CD4-positive, alpha-beta T cell treated with Interferon gamma for 1 hour (primary cell): ENCODE data around the gene CTSA.

ENCODE experiments used
- DNase-seq: peaks from one replicate; pipeline ENCODE4 v3.0.0-alpha.2; 2020

The CTSA gene

DNA sequence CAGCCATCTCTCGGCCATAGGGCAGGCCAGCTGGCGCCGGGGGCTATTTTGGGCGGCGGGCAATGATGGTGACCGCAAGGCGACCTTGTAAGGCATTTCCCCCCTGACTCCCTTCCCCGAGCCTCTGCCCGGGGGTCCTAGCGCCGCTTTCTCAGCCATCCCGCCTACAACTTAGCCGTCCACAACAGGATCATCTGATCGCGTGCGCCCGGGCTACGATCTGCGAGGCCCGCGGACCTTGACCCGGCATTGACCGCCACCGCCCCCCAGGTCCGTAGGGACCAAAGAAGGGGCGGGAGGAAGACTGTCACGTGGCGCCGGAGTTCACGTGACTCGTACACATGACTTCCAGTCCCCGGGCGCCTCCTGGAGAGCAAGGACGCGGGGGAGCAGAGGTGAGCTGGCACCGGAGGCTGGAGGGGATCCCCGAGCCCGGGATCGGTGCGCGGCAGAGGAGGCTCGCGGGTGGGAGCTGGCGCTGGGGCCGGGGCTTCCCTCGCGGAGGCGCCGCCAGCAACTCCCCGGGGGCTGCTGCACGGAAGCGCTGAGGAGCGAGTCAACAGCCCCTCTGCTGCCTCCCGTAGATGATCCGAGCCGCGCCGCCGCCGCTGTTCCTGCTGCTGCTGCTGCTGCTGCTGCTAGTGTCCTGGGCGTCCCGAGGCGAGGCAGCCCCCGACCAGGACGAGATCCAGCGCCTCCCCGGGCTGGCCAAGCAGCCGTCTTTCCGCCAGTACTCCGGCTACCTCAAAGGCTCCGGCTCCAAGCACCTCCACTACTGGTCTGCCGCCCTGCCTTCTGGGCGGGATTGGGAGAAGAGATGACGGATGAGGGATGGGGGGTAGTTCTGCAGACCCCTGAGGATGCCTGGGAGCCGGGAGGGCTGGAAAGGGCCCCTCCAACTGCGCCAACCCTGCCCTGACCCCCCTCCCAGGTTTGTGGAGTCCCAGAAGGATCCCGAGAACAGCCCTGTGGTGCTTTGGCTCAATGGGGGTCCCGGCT, at the start of gene CTSA, which contains the start of gene NEURL2:
CTSA (plus strand) TSS at position 351 of the 999 bp plus-strand sequence; CDS start at position 585, 234 bp downstream.
NEURL2 (minus strand) TSS at position 224 of the 999 bp plus-strand sequence; CDS start at position 7, 217 bp downstream.
- peak; percentile 79 for DNase-seq

DNA sequence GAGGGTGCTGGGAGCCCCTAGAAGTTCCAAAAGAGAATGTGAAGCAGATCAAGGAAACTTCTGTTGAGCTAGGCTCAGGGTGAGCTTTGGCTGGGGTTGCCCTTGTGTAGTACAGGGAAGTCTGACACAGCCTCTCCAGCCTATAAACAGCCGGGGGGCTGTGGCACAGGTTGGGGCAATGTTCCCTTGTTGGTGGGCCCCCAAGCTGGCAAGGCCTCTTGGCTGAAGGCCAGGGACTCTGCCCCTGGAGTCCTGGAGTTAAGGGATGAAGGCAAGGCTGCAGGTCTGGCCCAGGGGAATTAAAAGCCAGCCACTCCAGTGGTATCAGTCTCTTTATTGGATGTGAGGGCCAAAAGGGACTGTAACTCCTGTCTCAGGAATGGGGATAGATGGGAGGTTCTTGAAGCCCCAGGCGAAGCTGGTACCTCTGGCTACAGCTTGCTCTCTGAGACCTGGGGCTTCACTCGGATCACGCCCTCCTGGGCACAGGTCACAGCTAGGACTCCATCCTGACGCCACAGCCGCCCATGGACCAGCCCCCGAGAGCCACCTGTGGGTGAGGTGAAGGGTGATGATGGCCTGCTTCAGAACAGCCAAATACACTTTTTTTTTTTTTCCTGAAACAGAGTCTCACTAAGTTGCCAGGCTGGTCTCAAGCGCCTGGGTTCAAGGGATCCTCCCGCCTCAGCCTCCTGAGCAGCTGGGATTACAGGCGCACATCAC, 49.6 kb upstream of the CTSA start:
- no peak for DNase-seq

DNA sequence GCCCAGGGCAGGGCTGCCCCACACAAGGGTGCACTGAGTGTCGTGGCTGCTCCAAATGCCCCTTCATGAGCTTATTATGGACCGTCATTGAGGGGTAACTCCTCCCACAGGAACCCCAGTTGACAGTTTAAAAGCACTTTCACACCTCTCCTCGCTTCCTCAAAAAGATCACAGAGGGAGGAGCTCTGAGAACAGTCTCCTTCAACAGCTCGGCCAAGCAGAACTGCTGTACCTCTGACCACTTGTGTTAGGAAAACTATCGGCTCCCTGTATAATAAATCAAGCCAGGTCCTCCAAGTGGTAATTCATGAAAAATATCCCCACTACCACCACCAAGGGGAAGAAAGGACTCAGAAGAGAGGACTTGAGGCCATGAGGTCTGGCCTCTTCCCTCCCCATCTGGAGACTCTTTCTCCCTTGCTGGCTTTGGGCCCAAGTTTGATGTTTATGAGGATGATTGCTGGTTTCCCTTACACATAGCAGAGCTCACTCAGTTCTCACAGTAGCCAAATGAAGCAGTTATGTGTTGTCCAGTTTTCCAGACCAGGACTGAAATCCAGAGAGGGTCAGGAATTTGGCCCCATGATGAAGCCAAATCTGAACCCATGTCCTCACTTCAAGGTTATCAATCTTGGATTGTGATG, 48.8 kb upstream of the CTSA start:
- peak; percentile 15 for DNase-seq

DNA sequence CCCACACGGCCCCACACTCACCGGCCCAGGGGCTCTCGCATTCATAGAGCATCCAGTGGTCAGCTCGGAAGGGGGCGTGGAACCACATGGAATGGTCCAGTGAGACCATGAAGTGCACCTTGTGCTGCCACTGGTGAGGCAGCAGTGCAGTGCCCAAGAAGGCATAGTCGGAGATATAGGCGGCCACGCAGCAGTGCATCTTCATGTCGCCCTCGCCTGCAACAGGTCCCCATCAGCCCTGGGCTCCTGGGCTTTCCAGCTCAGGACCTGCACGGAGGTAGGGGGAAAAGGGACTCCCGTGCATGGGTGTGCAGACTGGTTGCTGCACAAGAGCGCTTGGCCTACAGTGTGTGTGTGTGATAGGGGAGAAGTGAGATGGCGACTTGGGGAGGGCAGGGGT, 47.6 kb upstream of the CTSA start:
- no peak for DNase-seq

DNA sequence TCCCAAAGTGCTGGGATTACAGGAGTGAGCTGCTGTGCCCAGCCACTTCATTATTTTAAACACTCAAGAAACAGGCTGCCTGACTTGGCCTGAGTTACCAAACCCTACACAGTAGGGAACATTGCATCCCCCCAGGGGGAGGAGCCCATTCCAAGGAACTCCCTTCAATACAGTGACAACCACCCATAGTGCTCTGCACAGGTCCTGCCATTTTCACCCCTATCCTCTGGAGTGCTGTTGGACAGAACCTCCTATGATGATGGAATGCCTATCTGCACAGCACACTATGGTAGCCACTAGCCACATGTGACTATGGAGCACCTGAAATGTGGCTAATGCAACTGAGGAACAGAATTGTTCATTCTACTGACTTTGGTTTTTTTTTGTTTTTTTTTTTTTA, 45.7 kb upstream of the CTSA start:
- DNase-seq = no peak

DNA sequence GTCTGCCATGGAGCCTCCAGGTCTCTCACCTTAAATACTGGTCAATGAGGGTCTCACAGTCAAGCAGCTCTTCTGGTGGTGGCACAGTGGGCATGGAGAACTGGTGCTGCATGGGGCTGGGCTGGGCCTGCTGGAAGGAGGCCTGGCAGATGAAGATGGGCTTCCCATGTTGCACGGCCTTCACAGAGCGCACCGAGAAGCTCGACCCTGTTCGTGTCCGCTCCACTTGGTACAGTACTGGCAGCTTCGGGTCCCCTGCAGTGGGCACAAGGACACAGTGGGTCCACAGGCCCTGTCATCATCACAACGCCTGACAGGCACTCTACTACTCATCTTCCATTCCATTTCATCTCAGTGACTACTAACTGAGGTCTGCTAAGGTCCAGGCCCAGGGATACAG, 42.7 kb upstream of the CTSA start:
- no peak for DNase-seq

DNA sequence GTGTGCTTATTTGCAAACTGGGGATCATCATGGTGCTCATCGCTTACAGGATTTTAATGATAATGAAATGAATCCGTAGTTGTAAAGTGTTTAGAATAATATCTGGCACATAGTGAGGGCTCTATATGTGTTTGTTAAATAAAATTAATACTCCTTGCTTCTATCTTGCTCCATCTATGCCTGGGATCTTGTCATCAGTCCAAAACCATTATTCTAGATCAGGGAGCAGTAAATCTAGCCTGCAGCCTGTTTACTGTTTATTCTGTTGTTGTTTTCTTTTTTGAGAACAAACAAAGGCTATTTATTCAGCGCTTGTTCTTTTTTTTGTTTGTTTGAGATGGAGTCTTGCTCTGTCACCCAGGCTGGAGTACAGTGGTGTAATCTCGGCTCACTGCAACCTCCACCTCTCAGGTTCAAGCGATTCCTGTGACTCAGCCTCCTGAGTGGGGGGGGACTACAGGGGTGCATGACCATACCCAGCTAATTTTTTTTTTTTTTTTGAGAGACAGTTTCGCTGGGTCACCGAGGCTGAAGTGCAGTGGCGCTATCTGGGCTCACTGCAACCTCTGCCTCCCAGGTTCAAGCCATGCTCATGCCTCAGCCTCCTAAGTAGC, 42.1 kb upstream of the CTSA start:
- DNase-seq = no peak

DNA sequence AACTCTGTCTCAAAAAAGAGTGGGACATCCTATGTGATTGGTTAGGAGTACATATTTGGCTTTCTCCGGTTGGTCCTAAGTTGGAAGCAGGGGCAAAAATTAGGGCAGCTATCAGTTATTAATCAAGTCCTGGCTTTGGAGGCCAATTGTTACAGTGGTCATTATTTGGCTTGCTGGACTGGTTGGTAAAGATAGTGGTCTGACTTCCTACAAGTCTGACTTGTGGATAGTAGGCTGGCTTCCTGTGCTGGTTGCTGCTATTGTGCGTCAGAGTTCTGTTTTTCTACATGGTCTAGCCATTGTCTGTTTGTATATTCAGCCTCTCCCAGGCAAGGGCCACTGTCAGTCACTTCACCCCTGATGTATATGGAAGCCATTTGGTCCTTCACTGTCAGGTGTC, 40.9 kb upstream of the CTSA start:
- DNase-seq = no peak

DNA sequence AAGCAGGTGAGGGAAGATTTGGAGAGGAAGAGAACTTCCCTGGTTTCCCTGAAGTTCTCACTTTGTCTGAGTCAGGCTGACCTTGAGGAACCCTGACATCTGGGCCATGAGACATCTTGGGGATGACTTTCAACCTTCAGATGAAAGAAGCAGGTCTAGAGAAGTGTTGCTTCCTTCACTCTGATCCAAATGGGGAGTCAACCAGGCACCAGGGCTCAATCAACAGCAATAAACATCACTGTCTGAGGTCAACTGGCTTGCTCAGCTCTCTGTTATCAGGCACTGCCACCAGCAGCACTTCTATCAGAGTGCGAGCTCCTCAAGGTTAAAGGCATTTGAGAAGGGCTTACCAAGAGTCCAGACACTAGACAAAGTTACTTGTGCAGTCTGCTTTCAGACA, 40.2 kb upstream of the CTSA start:
- DNase-seq = no peak

DNA sequence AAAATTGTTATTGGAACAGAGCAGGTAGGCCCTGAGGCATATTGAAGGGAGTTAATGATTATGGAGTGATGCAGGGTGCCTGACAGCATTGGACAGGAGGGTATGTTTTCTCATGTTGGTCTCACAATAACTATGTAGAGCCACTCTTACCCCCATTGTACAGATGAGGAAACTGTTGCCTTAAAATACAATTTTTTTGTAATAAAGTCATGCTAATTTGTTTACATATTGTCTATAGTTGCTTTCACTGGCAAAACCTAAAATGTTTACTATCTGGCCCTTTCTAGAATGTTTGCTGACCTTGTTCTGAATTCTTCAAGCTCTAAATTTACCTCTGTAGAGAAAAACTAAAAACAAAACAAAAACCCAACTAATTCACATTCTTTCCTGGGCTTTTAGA, 39.6 kb upstream of the CTSA start:
- no peak for DNase-seq

DNA sequence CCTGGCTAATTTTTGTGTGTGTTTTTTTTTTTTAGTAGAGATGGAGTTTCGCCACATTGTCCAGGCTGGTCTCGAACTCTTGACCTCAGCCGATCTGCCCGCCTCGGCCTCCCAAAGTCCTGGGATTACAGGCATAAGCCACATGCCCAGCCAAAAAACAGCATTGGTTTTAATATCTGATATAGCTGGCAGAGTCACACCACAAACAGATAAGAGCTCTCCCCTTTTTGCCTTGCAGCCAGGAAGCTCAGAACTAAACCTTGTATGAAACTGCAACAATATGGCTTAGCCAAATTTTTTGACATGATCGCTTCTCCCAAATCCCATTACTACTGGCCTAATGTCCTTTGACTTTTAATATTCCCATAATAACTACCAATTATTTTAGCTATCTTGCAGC, 38.8 kb upstream of the CTSA start:
- no peak for DNase-seq

DNA sequence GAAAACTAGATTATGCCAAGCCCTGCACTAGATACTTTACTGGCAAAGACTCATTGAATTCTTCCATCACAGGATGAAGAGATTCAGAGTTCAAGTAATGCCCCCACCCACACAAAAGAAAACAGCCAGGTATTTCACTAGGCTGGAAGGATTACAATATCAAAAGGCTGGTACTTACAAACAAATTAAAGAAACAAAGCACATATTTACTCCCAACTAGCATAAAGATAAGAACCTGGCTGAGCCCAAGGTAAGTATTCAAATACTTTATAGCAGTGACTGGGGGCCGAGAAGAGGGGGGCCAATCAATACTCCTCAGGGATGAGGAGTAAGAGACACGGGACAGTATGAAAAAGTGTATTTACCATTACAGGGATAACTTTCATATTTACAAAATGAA, 37.7 kb upstream of the CTSA start:
- DNase-seq = no peak

DNA sequence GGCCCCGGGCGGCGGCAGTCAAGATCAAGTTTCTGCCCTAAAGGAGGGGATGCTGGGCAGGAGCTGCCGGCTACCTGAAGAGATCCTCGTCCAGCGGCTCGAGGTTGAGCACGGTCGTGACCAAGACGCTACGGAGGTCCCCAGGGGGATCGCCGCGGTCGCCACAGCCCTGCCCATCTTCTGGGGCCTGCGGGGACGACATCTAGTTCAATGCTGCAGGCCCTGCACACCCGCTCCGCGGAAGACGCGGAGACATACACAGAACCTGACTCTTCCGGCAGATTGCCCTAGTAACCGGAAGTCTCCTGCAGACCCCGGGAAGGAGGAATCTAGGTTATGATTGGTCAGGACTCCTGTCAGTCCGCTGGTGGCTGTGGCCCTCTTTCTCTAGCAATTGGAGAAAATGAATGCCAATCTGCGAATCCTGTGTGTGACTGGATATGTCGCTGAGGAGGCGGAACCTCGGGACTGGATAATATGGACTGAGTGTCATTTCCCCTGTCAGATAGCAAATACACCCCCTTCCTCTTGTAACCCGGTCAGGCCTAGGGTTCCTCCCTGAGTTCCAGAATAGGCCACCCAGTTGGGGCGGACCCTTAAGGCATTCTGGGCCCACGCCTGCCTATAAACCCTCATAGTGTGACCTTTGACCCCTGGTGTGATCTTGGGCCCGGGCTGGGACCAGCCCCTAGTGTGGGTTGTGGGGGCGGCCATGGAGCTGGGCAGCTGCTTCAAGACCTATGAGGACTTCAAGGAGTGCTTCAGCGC, 33.8 kb upstream of the CTSA start, which contains the start of the genes ACOT8 and ZSWIM3:
ACOT8 (minus strand) TSS at position 279 of the 768 bp plus-strand sequence; CDS start at position 202, 77 bp downstream.
ZSWIM3 (plus strand) TSS at position 501 of the 768 bp plus-strand sequence; CDS start at position 713, 212 bp downstream.
- DNase-seq = peak; percentile 97

DNA sequence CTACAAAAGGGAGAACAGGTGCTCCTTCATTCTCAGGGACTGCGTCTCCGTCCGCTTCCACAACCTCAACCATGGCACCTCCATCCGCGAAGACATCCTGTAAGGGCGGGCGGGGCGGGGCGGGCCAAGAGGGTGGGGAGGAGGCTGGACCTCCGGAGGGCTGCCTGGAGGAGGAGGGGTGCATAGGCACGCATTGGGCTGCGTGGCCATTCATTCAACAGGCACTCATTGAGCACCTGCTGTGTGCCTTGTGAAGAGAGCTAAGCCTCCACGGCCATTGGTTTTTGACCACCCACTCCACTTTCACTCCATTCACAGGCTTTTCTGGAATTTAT, 33.3 kb upstream of the CTSA start:
- DNase-seq = no peak

DNA sequence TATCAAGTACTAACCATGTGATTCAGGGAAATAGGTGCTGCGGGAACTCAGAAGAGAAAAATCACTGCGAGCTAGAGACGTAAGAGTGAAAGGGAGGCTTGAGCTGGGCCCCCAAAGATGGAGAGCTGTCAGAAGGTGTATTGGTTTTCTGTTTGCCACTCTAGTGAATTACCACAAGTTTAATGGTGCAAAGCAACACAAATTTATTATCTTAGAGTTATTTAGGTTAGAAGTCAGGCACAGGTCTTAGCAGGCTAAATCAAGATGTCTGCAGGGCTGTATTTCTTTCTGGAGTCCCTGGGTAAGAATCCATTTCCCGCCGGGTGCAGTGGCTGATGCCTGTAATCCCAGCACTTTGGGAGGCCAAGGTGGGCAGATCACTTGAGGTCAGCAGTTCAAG, 31.2 kb upstream of the CTSA start:
- no peak for DNase-seq

DNA sequence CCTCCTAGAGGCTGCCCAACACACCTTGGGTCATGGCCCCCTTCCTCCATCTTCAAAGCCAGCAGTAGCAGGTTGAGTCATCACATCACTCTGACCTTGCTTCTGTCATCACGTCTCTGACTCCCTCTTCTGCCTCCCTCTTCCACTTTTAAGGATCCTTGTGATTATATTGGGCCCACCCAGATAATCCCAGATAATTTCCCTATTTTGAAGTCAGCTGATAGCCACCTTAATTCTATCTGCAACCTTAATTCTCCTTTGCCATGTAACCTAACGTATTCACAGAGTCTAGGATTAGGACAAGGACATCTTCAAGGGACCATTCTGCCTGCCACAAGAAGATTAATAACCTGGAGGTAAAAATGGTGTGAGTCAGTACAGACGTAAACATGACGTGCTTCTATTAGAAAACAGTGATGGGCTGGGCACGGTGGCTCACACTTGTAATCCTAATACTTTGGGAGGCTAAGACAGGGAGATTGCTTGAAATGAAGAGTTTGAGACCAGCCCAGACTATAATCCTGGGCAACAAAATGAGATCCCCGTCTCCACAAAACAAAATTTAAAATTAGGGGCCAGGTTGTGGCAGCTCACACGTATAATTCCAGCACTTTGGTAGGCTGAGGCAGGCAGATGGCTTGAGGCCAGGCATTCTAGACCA, 30.4 kb upstream of the CTSA start:
- DNase-seq = no peak

DNA sequence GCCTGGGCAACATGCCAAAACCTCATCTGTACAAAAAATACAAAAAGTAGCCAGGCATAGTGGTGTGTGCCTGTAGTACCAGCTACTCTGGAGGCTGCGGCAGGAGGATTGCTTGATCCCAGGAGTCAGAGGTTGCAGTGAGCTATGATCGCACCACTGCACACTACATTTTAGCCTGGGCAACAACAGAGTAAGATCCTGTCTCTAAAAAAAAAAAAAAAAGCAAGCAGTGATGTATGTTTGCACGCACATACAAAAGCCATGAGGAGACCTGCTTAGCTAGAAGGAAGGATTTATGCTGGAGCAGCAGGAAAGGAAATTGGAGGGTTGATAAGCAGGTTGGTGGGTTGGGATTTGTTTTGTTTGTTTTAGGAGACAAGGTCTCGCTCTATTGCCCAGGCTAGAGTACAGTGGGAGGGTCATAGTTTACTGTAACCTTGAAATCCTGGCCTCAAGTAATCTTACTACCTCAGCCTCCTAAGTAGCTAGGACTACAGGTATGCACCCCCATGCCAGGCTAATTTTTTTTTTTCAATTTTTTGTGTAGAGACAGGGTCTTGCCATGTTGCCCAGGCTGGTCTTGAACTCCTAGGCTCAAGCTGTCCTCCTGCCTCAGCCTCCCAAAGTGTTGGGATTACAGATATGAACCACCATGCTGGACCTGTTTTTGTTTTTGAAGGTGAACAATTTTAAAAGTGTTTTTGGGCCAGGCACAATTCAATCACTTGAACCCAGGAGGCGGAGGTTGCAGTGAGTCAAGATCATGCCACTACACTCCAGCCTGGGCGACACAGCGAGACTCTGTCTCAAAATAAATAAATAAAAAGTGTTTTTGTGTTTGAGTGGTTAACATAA, 29.7 kb upstream of the CTSA start:
- DNase-seq = no peak

DNA sequence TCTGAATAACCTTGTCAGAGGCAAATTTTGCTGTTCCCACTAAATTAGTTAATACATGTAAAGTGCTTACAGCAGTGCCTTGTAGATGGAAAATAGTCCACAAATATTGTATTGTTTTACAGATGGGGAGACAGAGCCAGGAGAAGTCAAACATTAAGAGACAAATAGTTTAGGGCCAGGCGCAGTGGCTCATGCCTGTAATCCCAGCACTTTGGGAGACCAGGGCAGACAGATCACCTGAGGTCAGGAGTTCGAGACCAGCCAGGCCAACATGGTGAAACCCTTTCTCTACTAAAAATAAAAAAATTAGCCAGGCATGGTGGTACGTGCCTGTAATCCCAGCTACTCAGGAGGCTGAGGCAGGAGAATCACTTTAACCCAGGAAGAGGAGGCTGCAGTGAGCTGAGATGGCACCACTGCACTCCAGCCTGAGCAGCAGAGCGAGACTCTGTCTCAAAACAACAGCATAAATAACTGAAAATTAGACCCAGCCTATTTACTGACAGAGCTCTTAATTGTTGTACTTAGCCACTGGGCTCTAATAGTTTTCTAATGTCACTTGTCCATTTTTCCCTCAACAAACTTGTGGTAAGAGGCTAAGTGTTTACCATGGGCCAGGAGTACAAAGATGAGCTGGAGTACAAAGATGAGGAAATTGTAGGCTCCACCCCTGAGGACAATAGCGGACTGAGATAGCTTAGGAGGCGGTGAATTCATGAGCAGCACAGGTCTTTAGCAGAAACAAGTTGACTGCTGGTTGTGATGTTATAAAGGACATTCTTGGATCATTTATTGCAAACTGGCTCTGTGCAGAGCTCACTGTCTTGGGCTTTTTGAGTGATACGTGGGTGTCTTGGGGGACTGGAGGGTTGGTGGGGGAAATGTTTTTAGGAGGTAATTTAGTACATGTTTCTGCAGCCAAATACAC, 27.3 kb upstream of the CTSA start:
- DNase-seq = no peak

DNA sequence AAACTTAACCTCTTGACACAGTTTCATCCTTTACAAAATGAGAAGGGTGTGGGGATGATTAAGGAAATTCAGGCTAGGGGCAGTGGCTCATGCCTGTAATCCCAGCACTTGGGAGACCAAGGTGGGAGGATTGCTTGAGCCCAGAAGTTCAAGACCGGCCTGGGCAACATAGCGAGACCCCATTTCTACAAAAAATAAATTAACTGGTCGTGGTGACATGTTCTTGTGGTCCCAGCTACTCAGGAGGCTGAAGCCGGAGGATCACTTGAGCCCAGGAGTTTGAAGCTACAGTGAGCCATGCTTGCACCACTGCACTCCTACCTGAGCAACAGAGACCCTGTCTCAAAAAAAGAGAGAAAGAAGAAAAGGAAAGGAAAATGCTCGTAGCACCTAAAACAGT, 24.7 kb upstream of the CTSA start:
- DNase-seq = no peak
